Breast epithelium (tissue), 3 donors: Measurements from ENCODE around the gene SPHK2.

Experiments
- CTCF ChIP-seq, 3 donors: fragments of 450-650 bp; IDR thresholded peaks; one replicate each; pipeline ENCODE4 v1.5.1; 2016 to 2017; ENCODE audit warnings: antibody characterized with exemption in 3 of 3, mild to moderate bottlenecking in 3 of 3, moderate library complexity in 3 of 3
- POLR2A ChIP-seq: fragments of 450-650 bp; IDR thresholded peaks from one replicate; pipeline ENCODE4 v1.6.1; 2016; ENCODE audit warnings: antibody characterized with exemption, mild to moderate bottlenecking, moderate library complexity

- TF ChIP-seq CTCF (IDR thresholded peaks at IDR 0.05) (no peak), POLR2A (no peak)
Observed at GRCh38 chr19:48613024-48613851, 6.1 kb upstream of the SPHK2 start.
